CD4-positive, alpha-beta memory T cell (primary cell): ENCODE measurements around the gene PCDHGC4. TPM values are rescaled to one million over a fixed set of nuclear protein-coding genes. Genes with fewer than 3 reads are reported as not detected.

Source experiments
- CTCF ChIA-PET: fragments of 350-600 bp; sonication (Branson Sonifier 250); formaldehyde crosslinking; loops from one replicate; lab custom pipeline; 2021; ENCODE audit warnings: inconsistent platforms; ENCODE audit not compliant: partially characterized antibody; lab: Charles Lee
- POLR2A ChIA-PET: fragments of 350-600 bp; sonication (Branson Sonifier 250); formaldehyde crosslinking; loops from one replicate; lab custom pipeline; 2021; ENCODE audit not compliant: partially characterized antibody; lab: Charles Lee
- DNase-seq, 5 donors: peaks; one replicate each; pipeline versions ENCODE4 v3.0.0 to v3.0.0-alpha.2; 2020 to 2022; ENCODE audit warnings: mixed read lengths in 1 of 5
- H3K27ac ChIP-seq: one replicate; pipeline ENCODE4 v1.7.0; 2013; ENCODE audit warnings: low read depth, low read length
- H3K27me3 ChIP-seq: 2 replicates; pipeline ENCODE4 v1.7.0; 2013; ENCODE audit warnings: mild to moderate bottlenecking, low read length, moderate library complexity; ENCODE audit not compliant: insufficient read depth
- H3K36me3 ChIP-seq: 2 replicates; pipeline ENCODE4 v1.7.0; 2013; ENCODE audit warnings: mild to moderate bottlenecking, low read length, moderate library complexity; ENCODE audit not compliant: insufficient read depth
- H3K4me1 ChIP-seq: 2 replicates; pipeline ENCODE4 v1.7.0; 2013; ENCODE audit warnings: mild to moderate bottlenecking, low read length, moderate library complexity; ENCODE audit not compliant: insufficient read depth
- H3K4me3 ChIP-seq, 2 donors: one replicate each; pipeline ENCODE4 v1.7.0; 2013; ENCODE audit warnings: low read length in 2 of 2, mild to moderate bottlenecking in 1 of 2
- H3K9me3 ChIP-seq, 2 donors: one replicate each; pipeline ENCODE4 v1.7.0; 2013; ENCODE audit warnings: low read length in 2 of 2, control low read depth in 1 of 2; ENCODE audit not compliant: control insufficient read depth in 1 of 2
- H3K27ac Mint-ChIP-seq, 7 donors: one replicate each; pipeline ENCODE4 v1.8.0; 2020 to 2021; ENCODE audit warnings: mixed read lengths in 7 of 7, mild to moderate bottlenecking in 6 of 7, inconsistent platforms in 3 of 7, moderate library complexity in 3 of 7
- H3K27me3 Mint-ChIP-seq, 2 donors: one replicate each; pipeline ENCODE4 v1.8.0; 2020 to 2021; ENCODE audit warnings: mixed read lengths in 2 of 2
- H3K36me3 Mint-ChIP-seq, 2 donors: one replicate each; pipeline ENCODE4 v1.8.0; 2020 to 2021; ENCODE audit warnings: mixed read lengths in 2 of 2, inconsistent platforms in 1 of 2, mild to moderate bottlenecking in 1 of 2
- H3K4me1 Mint-ChIP-seq, 4 donors: one replicate each; pipeline ENCODE4 v1.8.0; 2020 to 2021; ENCODE audit warnings: mixed read lengths in 4 of 4, mild to moderate bottlenecking in 1 of 4
- H3K4me3 Mint-ChIP-seq, 8 donors: one replicate each; pipeline ENCODE4 v1.8.0; 2020 to 2021; ENCODE audit warnings: mixed read lengths in 8 of 8, mild to moderate bottlenecking in 7 of 8, moderate library complexity in 6 of 8, inconsistent platforms in 3 of 8
- H3K9me3 Mint-ChIP-seq, 8 donors: one replicate each; pipeline ENCODE4 v1.8.0; 2020 to 2021; ENCODE audit warnings: mixed read lengths in 8 of 8, mild to moderate bottlenecking in 5 of 8, inconsistent platforms in 3 of 8, moderate library complexity in 1 of 8
- intact Hi-C: fragments of 100-400 bp; cut with micrococcal nuclease; formaldehyde crosslinking; loops from one replicate; pipeline ENCODE4 v1.15.1; 2023
- polyA plus RNA-seq, 2 donors: library from polyadenylated mRNA; unstranded; fragments of 300-500 nt; fragmentation: Illumina TruSeq; gene quantifications; one replicate each; pipeline ENCODE4 v1.2.3, GENCODE V29; 2021
- total RNA-seq, 2 experiments: library from RNA; stranded (reverse); gene quantifications; one replicate each; pipeline ENCODE4 v1.2.3, GENCODE V29; 2021

Gene PCDHGC4
- total and polyA plus RNA-seq, 4 experiments from 2014 or later = 0.11 TPM; not detected in 3

DNA sequence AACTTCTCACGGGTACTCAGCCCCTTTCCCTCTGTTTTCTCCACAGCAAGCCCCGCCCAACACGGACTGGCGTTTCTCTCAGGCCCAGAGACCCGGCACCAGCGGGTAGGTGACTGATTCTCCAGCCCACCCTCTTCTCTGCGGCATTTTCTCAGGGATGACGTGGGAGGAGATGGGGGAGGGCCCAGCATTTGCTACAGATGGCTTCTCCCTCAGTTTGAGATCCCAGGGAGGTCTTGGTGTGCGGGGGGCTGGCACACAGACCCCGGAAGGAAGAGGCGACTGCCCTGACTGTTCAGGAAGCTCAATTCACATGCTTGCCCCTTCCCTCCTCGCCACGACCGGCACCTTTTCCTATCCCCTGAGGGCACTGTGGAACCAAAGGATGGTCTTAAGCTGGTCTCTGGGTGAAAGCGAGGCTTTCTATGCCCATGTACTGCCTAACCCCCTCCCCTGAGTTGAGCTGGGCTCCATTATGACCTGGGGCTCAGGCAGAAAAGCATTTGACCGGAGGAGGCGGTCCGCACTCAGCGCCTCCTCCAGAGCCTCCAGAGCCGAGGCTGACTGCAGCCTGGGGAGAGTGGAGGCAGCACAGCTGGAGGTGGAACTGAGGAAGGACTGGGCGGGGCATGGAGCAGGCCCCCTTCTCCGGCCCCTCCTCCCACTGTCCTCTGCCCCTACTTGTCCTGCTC lies 10.1 kb downstream of the PCDHGC4 start:
- peaks cover 0 to 4% (median 0%) of the 10 kb centered on the region in 8 donors for H3K9me3 Mint-ChIP-seq
- peak overlapping the region in 1 of 7 donors; percentile 68 for H3K27ac Mint-ChIP-seq
- peaks cover 8 to 19% (median 14%) of the 10 kb centered on the region in 4 donors for H3K4me1 Mint-ChIP-seq
- H3K27me3 Mint-ChIP-seq = peaks cover 47 to 56% of the 10 kb centered on the region in 2 donors
- H3K36me3 Mint-ChIP-seq = peaks cover 0 to 4% of the 10 kb centered on the region in 2 donors
- Histone ChIP-seq H3K27ac (no peak overlapping the region), H3K4me3 (no peak overlapping the region), H3K27me3 (peaks cover 30% of the 10 kb centered on the region), H3K4me1 (peaks cover 19% of the 10 kb centered on the region), H3K9me3 (no peaks in the 10 kb centered on the region), H3K36me3 (no peaks in the 10 kb centered on the region)
- H3K4me3 Mint-ChIP-seq = peak overlapping the region in 2 of 8 donors; percentile 11 to 55
- CTCF ChIA-PET = interaction anchor here (0.9 to 2.4 kb wide), 2 partner anchors 13 to 18 kb away, joined by 6 to 7 read pairs; no protein-coding TSS in a partner anchor
- intact Hi-C loops = no loop called here
- POLR2A ChIA-PET = no interaction called here
- DNase-seq = no peak

DNA sequence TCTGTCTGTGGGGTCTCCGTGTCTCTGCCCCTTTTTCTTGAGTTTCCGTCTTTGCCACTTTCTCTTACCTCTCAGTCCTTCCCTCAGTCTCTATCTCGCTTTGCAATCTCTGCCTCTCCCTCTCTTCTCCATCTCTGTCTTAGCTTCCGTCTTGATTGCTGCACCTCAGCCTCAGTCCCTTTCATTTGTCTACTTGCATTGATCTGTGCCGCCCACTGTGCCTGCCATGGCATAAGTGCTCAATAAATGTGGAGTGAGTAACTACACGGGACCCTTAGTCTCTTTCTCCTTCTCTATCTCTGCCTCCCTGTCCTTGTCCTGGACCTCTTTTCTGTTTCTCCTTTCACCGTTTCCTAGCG lies 10.6 kb downstream of the PCDHGC4 start:
- Mint-ChIP-seq H3K4me1 (peaks cover 8 to 19% (median 14%) of the 10 kb centered on the region in 4 donors), H3K9me3 (peaks cover 0 to 4% (median 0%) of the 10 kb centered on the region in 8 donors), H3K4me3 (peak overlapping the region in 2 of 8 donors; percentile 11 to 55), H3K27me3 (peaks cover 42 to 50% of the 10 kb centered on the region in 2 donors), H3K36me3 (peaks cover 0 to 4% of the 10 kb centered on the region in 2 donors), H3K27ac (no peak overlapping the region)
- Histone ChIP-seq H3K27me3 (peaks cover 30% of the 10 kb centered on the region), H3K36me3 (no peaks in the 10 kb centered on the region), H3K27ac (no peak overlapping the region), H3K9me3 (no peaks in the 10 kb centered on the region), H3K4me1 (peaks cover 19% of the 10 kb centered on the region), H3K4me3 (no peak overlapping the region)
- ChIA-PET CTCF (interaction anchor here (0.9 to 2.4 kb wide), 2 partner anchors 12 to 18 kb away, joined by 6 to 7 read pairs; no protein-coding TSS in a partner anchor), POLR2A (no interaction called here)
- no peak for DNase-seq
- intact Hi-C loops = no loop called here

DNA sequence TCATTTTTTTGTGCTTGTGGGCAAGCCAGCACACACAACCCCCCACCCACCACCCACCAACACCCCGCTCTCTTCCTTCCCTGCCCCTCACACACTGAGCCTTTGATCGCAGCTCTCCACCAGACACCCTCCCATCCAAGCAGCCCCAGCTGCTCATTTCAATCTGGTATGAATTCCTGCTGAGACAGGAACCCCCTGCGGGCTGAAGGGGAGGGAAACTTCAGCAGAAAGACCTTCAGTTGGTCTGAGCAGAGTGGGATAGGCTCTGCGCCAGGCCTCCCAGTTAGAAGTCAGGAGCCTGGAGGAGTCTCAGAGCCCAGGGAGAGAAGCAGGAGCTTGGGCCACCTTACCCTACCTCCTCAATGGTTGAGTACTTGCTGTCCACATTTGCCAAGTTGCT lies 11.2 kb downstream of the PCDHGC4 start:
- DNase-seq = no peak
- peaks cover 27% of the 10 kb centered on the region for H3K27me3 ChIP-seq
- H3K4me3 ChIP-seq = no peak overlapping the region
- Mint-ChIP-seq H3K4me1 (peaks cover 8 to 19% (median 14%) of the 10 kb centered on the region in 4 donors), H3K9me3 (peaks cover 0 to 4% (median 0%) of the 10 kb centered on the region in 8 donors), H3K27me3 (peaks cover 36 to 44% of the 10 kb centered on the region in 2 donors), H3K27ac (peak overlapping the region in 1 of 7 donors; percentile 26), H3K36me3 (peaks cover 0 to 4% of the 10 kb centered on the region in 2 donors), H3K4me3 (no peak overlapping the region)
- H3K9me3 ChIP-seq = no peaks in the 10 kb centered on the region
- H3K4me1 ChIP-seq = peaks cover 19% of the 10 kb centered on the region
- intact Hi-C loops = no loop called here
- H3K27ac ChIP-seq = no peak overlapping the region
- CTCF ChIA-PET = interaction anchor here (2.4 kb wide), 1 partner anchor 11 kb away, joined by 7 read pairs; no protein-coding TSS in a partner anchor
- POLR2A ChIA-PET = no interaction called here
- no peaks in the 10 kb centered on the region for H3K36me3 ChIP-seq

DNA sequence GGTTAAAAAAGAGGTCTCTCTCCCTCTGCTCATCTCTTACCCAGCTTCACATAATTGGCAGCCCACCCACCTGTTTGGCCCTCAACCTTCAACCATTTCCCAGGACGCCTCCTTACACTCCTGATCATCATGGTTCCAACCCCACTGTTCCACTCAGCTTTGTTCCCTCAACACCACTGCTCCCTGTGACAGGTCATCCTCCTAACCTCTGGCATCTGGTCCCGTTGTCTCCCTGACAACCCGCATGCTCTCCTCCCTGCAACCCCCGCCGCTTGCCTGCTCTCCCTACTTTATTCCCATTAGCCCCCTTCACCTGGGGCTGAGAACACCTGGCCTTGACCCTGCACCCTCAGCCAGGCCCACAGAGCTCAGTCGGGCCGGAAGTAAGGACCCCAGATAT lies 16.9 kb downstream of the PCDHGC4 start:
- peaks cover 8 to 9% of the 10 kb centered on the region in 2 donors for H3K27me3 Mint-ChIP-seq
- H3K4me1 Mint-ChIP-seq = no peaks in the 10 kb centered on the region
- H3K9me3 ChIP-seq = no peaks in the 10 kb centered on the region
- ChIA-PET CTCF (interaction anchor here (1.2 to 4.5 kb wide), 3 partner anchors 10 to 118 kb away, joined by 3 to 37 read pairs (median 3); partner anchors contain the start of gene DIAPH1), POLR2A (no interaction called here)
- H3K4me3 ChIP-seq = no peak overlapping the region
- H3K27me3 ChIP-seq = no peaks in the 10 kb centered on the region
- H3K36me3 ChIP-seq = no peaks in the 10 kb centered on the region
- intact Hi-C loops = no loop called here
- peaks cover 0 to 4% of the 10 kb centered on the region in 2 donors for H3K36me3 Mint-ChIP-seq
- H3K27ac ChIP-seq = no peak overlapping the region
- H3K27ac Mint-ChIP-seq = no peak overlapping the region
- DNase-seq = no peak
- H3K9me3 Mint-ChIP-seq = peaks cover 0 to 4% (median 0%) of the 10 kb centered on the region in 8 donors
- no peak overlapping the region for H3K4me3 Mint-ChIP-seq
- H3K4me1 ChIP-seq = no peaks in the 10 kb centered on the region

DNA sequence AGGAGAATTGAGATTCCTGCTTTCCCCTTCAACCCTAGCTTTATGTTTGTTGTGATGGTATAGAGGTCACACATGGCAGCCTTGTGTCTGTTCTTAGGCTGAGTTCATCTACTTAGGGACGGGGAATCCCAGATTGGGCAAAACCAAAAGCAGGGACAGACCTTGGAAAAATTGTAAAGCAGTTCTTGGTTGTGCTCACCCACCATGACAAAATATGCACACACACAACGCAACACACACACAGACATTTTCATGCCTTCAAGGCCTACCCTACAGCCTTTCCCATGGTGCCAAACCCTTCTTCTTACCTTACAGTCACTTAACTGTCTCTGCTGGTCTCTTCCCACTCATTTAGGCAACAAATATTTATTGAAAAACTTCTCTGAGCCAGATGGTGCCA lies 18.9 kb downstream of the PCDHGC4 start:
- Histone ChIP-seq H3K4me1 (no peaks in the 10 kb centered on the region), H3K9me3 (no peaks in the 10 kb centered on the region), H3K27ac (no peak overlapping the region), H3K36me3 (no peaks in the 10 kb centered on the region), H3K27me3 (no peaks in the 10 kb centered on the region), H3K4me3 (no peak overlapping the region)
- Mint-ChIP-seq H3K9me3 (no peaks in the 10 kb centered on the region), H3K4me3 (no peak overlapping the region), H3K36me3 (no peaks in the 10 kb centered on the region), H3K27me3 (no peaks in the 10 kb centered on the region), H3K4me1 (no peaks in the 10 kb centered on the region), H3K27ac (no peak overlapping the region)
- ChIA-PET POLR2A (no interaction called here), CTCF (interaction anchor here (4.5 kb wide), 1 partner anchor 8 kb away, joined by 37 read pairs; no protein-coding TSS in a partner anchor)
- intact Hi-C loops = no loop called here
- DNase-seq = no peak

DNA sequence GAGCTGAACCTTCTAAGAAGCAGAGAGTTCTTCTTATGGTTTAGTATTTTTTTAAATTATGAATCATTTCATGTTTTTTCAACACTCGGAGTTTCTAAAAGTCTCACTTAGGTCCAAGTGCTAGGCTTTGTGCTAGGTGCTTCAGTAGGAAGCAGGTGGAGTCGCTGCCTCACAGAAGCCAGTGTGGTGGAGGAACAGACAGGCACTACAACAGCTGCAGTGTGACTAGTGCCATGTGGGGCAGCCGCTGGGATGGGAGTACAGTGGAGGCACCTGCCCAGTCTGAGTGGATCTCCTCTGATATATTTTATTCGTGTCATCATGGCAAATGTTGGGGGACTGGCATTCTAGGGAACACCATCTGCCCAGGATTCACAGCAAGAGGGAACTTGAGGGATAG lies 19.4 kb downstream of the PCDHGC4 start:
- Histone ChIP-seq H3K4me3 (no peak overlapping the region), H3K27me3 (no peaks in the 10 kb centered on the region), H3K4me1 (no peaks in the 10 kb centered on the region), H3K36me3 (no peaks in the 10 kb centered on the region), H3K27ac (no peak overlapping the region), H3K9me3 (no peaks in the 10 kb centered on the region)
- intact Hi-C loops = no loop called here
- ChIA-PET CTCF (no interaction called here), POLR2A (no interaction called here)
- no peak overlapping the region for H3K4me3 Mint-ChIP-seq
- DNase-seq = no peak
- H3K9me3 Mint-ChIP-seq = no peaks in the 10 kb centered on the region
- H3K27me3 Mint-ChIP-seq = no peaks in the 10 kb centered on the region
- H3K4me1 Mint-ChIP-seq = no peaks in the 10 kb centered on the region
- H3K27ac Mint-ChIP-seq = no peak overlapping the region
- no peaks in the 10 kb centered on the region for H3K36me3 Mint-ChIP-seq

DNA sequence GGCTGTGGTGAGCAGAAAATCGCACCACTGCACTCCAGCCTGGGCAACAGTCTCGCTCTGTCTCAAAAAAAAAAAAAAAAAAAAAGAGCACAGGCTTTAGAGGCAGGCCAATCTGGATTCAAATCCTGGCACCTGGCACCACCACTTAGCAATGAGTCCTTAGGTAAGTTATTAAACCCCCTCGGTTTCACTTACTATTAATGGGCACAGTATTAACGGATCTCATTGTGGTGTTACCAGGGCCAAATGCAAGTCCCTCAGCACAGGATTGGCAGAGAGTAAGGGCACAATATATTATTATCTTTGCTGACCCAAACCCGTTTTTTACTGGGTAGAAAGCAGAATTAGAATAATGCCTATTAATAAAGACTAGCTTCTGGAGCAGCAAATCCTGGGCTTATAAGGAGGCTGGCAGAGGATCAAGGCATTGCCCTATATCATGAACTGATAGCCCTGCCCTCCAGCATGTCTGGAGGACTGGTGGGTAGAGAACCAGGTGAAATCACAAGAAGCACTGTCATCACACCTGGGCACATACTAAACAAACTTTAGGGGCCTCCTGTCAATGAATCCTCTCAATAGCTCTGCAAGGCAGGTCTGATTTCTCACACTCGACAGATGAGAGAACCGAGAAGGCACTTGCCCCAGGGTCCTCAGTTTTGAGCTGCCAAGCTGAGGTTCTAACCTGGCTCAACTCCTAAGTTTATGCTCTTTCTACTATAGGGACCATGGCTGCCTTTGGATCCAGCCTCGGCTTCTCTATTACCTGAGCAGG lies 21.7 kb downstream of the PCDHGC4 start:
- ChIA-PET CTCF (interaction anchor here (1.5 to 2.0 kb wide), 2 partner anchors 9 to 11 kb away, joined by 4 to 7 read pairs; no protein-coding TSS in a partner anchor), POLR2A (no interaction called here)
- H3K9me3 Mint-ChIP-seq = no peaks in the 10 kb centered on the region
- H3K36me3 Mint-ChIP-seq = no peaks in the 10 kb centered on the region
- H3K9me3 ChIP-seq = no peaks in the 10 kb centered on the region
- no peaks in the 10 kb centered on the region for H3K4me1 ChIP-seq
- no peak overlapping the region for H3K27ac ChIP-seq
- H3K4me3 Mint-ChIP-seq = no peak overlapping the region
- no peak for DNase-seq
- no peak overlapping the region for H3K4me3 ChIP-seq
- intact Hi-C loops = no loop called here
- H3K36me3 ChIP-seq = no peaks in the 10 kb centered on the region
- peaks cover 0 to 1% (median 0%) of the 10 kb centered on the region in 4 donors for H3K4me1 Mint-ChIP-seq
- peaks cover 0 to 3% of the 10 kb centered on the region in 2 donors for H3K27me3 Mint-ChIP-seq
- H3K27ac Mint-ChIP-seq = peak overlapping the region in 1 of 7 donors; percentile 26
- no peaks in the 10 kb centered on the region for H3K27me3 ChIP-seq
